NCI-H345 treated with DMSO at 0.1 percent for 48 hours (cell line): ENCODE measurements around the gene NR2F1-AS1.
"Not testable (repeated sequence)": the region's sequence is repeated elsewhere in the genome, so short reads cannot be mapped to it uniquely, and the experiment has no call there.

Experiments used
- DNase-seq: peaks from one replicate; lab custom pipeline; 2025; ENCODE audit not compliant: unreplicated experiment; lab: John Stamatoyannopoulos, UW

NR2F1-AS1 gene

GRCh38 chr5:93532370-93532769 is 48.6 kb downstream of the NR2F1-AS1 start:
- no peak for DNase-seq

- not testable (repeated sequence) for DNase-seq
These were observed 59.2 kb downstream of the NR2F1-AS1 start for GRCh38 chr5:93521815-93522214.

GRCh38 chr5:93519740-93520139 is 61.3 kb downstream of the NR2F1-AS1 start:
- no peak for DNase-seq

- DNase-seq = no peak
These were observed 63.2 kb downstream of the NR2F1-AS1 start for GRCh38 chr5:93517828-93518227.

GRCh38 chr5:93513298-93513697 is 67.7 kb downstream of the NR2F1-AS1 start:
- no peak for DNase-seq

- DNase-seq = no peak
These were observed 68.2 kb downstream of the NR2F1-AS1 start for GRCh38 chr5:93512799-93513198.

- no peak for DNase-seq
These were observed 69.6 kb downstream of the NR2F1-AS1 start for GRCh38 chr5:93511445-93511844.

GRCh38 chr5:93510626-93511380 is 70.2 kb downstream of the NR2F1-AS1 start:
- DNase-seq = no peak

GRCh38 chr5:93505553-93505952 is 75.5 kb downstream of the NR2F1-AS1 start:
- DNase-seq = not testable (repeated sequence)

GRCh38 chr5:93503598-93504067 is 77.4 kb downstream of the NR2F1-AS1 start:
- no peak for DNase-seq

GRCh38 chr5:93497096-93497495 is 83.9 kb downstream of the NR2F1-AS1 start:
- DNase-seq = no peak

- no peak for DNase-seq
These were observed 101.0 kb downstream of the NR2F1-AS1 start for GRCh38 chr5:93479982-93480509.

- DNase-seq = no peak
These were observed 103.2 kb downstream of the NR2F1-AS1 start for GRCh38 chr5:93477816-93478215.

GRCh38 chr5:93476251-93476742 is 104.7 kb downstream of the NR2F1-AS1 start:
- no peak for DNase-seq

GRCh38 chr5:93462916-93463315 is 118.1 kb downstream of the NR2F1-AS1 start:
- no peak for DNase-seq

GRCh38 chr5:93461756-93462155 is 119.3 kb downstream of the NR2F1-AS1 start:
- DNase-seq = no peak

- DNase-seq = no peak
These were observed 120.7 kb downstream of the NR2F1-AS1 start for GRCh38 chr5:93460286-93460685.

- not testable (repeated sequence) for DNase-seq
These were observed 124.2 kb downstream of the NR2F1-AS1 start for GRCh38 chr5:93456796-93457195.

- DNase-seq = no peak
These were observed 126.1 kb downstream of the NR2F1-AS1 start for GRCh38 chr5:93454896-93455295.

GRCh38 chr5:93452255-93452654 is 128.8 kb downstream of the NR2F1-AS1 start:
- DNase-seq = no peak

- DNase-seq = no peak
These were observed 142.9 kb downstream of the NR2F1-AS1 start for GRCh38 chr5:93438124-93438523.

- no peak for DNase-seq
These were observed 144.9 kb downstream of the NR2F1-AS1 start for GRCh38 chr5:93436083-93436482.
